Esophagus muscularis mucosa (tissue), 4 donors: ENCODE measurements around the gene ZCCHC10. TPM values are rescaled to one million over a fixed set of nuclear protein-coding genes. Genes with fewer than 3 reads are reported as not detected.

Source experiments
- DNase-seq: peaks from one replicate; pipeline ENCODE4 v3.0.0-alpha.2; 2017; ENCODE audit errors: extremely low spot score
- H3K27ac ChIP-seq, 4 donors: fragments of 200-600 bp; sonication (generic); replicated peaks in 1 of 4; 1 replicate in 3 of 4; 2 replicates in 1 of 4; pipeline ENCODE4 v1.5.1; 2016 to 2019; ENCODE audit warnings: mild to moderate bottlenecking in 1 of 4
- H3K27me3 ChIP-seq, 4 donors: fragments of 200-600 bp; sonication (generic); one replicate each; pipeline versions ENCODE4 v1.5.1 to v1.6.0; 2016 to 2019
- H3K36me3 ChIP-seq, 4 donors: fragments of 200-600 bp; sonication (generic); one replicate each; pipeline ENCODE4 v1.5.1; 2016 to 2019
- H3K4me1 ChIP-seq, 4 donors: fragments of 200-600 bp; sonication (generic); one replicate each; pipeline ENCODE4 v1.5.1; 2016 to 2019
- H3K4me3 ChIP-seq, 4 donors: fragments of 200-600 bp; sonication (generic); 1 replicate in 2 of 4; 2 replicates in 2 of 4; pipeline ENCODE4 v1.5.1; 2016 to 2019; ENCODE audit warnings: mild to moderate bottlenecking in 4 of 4, moderate library complexity in 1 of 4
- H3K9me3 ChIP-seq, 4 donors: fragments of 200-600 bp; sonication (generic); 1 replicate in 3 of 4; 2 replicates in 1 of 4; pipeline ENCODE4 v1.5.1; 2016 to 2019
- EP300 ChIP-seq: sonication (generic); formaldehyde crosslinking; IDR thresholded peaks from one replicate; pipeline ENCODE4 v1.6.1; 2017; ENCODE audit warnings: antibody characterized with exemption
- POLR2A ChIP-seq: fragments of 450-650 bp; IDR thresholded peaks from one replicate; pipeline ENCODE4 v1.6.1; 2017; ENCODE audit warnings: antibody characterized with exemption, moderate library complexity, mild to moderate bottlenecking, low read depth
- POLR2AphosphoS5 ChIP-seq, 2 donors: sonication (generic); formaldehyde crosslinking; IDR thresholded peaks; one replicate each; pipeline ENCODE4 v1.6.1; 2017; ENCODE audit warnings: antibody characterized with exemption in 2 of 2
- WGBS: methylation state at CpG from one replicate; pipeline ENCODE4 v1.1.5; 2018; 5-methylcytosine and 5-hydroxymethylcytosine counted together
- intact Hi-C: fragments of 100-400 bp; cut with DNase I; formaldehyde crosslinking; loops from one replicate; pipeline ENCODE4 v1.15.1; 2023
- total RNA-seq, 4 donors: library from RNA; depleted of rRNA; stranded (reverse); fragments of >200 nt; gene quantifications; one replicate each; pipeline versions ENCODE4 v1.1.0 to v1.2.1, GENCODE V29; 2016
- TF ChIP-seq, protein P1 (sequence below), 3 experiments: fragments of 200-600 bp in 2 of 3; fragments of 450-650 bp in 1 of 3; sonication (generic) in 2 of 3; IDR thresholded peaks; one replicate each; pipeline ENCODE4 v1.5.1; 2017 to 2019; ENCODE audit warnings: antibody characterized with exemption in 3 of 3, mild to moderate bottlenecking in 2 of 3, moderate library complexity in 1 of 3

ZCCHC10 gene
- total RNA-seq, 4 donors from 2014 or later, result 8.6 to 40.8 (median 13.1) TPM

DNA sequence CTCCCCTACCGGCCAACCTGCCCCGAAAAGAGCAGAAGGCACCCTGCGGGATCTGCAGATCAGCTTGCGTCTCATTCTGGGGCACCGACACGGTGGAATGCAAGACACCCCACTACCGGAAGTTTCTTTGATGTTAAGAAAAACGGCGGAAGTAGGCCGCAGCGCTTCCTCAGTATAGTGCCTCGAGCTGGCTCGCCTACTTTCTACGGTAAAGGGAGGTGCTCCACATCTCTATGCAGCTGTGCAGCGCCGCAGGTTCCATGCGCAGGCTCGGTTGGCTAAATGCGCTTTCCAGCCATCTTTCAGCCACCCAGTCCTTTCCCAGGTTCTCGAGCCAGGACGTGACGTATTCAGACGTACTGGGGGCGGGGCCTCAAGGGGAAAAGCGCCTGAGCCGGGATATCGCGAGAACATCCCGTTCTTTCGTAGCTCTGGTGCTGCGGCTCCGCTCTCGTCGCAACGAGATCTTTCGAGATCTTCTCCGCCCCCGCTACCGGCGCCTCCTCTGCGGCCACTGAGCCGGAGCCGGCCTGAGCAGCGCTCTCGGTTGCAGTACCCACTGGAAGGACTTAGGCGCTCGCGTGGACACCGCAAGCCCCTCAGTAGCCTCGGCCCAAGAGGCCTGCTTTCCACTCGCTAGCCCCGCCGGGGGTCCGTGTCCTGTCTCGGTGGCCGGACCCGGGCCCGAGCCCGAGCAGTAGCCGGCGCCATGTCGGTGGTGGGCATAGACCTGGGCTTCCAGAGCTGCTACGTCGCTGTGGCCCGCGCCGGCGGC is 25.4 kb upstream of the ZCCHC10 start, which contains the start of gene HSPA4:
TSS of gene HSPA4 (plus strand) at position 472 of the 775 bp plus-strand sequence. CDS start at position 710, 238 bp downstream.
- WGBS, result under 1% methylated on average over 31 of the region's 68 CpGs
- TF ChIP-seq, protein P1, sequence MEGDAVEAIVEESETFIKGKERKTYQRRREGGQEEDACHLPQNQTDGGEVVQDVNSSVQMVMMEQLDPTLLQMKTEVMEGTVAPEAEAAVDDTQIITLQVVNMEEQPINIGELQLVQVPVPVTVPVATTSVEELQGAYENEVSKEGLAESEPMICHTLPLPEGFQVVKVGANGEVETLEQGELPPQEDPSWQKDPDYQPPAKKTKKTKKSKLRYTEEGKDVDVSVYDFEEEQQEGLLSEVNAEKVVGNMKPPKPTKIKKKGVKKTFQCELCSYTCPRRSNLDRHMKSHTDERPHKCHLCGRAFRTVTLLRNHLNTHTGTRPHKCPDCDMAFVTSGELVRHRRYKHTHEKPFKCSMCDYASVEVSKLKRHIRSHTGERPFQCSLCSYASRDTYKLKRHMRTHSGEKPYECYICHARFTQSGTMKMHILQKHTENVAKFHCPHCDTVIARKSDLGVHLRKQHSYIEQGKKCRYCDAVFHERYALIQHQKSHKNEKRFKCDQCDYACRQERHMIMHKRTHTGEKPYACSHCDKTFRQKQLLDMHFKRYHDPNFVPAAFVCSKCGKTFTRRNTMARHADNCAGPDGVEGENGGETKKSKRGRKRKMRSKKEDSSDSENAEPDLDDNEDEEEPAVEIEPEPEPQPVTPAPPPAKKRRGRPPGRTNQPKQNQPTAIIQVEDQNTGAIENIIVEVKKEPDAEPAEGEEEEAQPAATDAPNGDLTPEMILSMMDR (IDR thresholded peaks at IDR 0.05), result peak in 1 of 3 experiments; percentile 11
- TF ChIP-seq POLR2A, result peak; percentile 80
- TF ChIP-seq POLR2AphosphoS5 (IDR thresholded peaks at IDR 0.05), result peak; percentile 98 to 99
- no peak for TF ChIP-seq EP300
- Histone ChIP-seq H3K27ac (peak within 1 kb of the TSS; percentile 95 to 99 (median 98)), H3K27me3 (no peaks in the 10 kb centered on the region), H3K4me3 (peak within 1 kb of the TSS; percentile 68 to 99 (median 87)), H3K36me3 (no peaks in the 10 kb centered on the region), H3K9me3 (no peaks in the 10 kb centered on the region), H3K4me1 (peaks cover 36 to 71% (median 58%) of the 10 kb centered on the region in 4 donors)
- intact Hi-C loops, result loop anchor here (5.0 kb wide), 1 partner anchor 89 kb away; the partner anchor contains the start of gene AFF4
- DNase-seq, result peak; percentile 99

DNA sequence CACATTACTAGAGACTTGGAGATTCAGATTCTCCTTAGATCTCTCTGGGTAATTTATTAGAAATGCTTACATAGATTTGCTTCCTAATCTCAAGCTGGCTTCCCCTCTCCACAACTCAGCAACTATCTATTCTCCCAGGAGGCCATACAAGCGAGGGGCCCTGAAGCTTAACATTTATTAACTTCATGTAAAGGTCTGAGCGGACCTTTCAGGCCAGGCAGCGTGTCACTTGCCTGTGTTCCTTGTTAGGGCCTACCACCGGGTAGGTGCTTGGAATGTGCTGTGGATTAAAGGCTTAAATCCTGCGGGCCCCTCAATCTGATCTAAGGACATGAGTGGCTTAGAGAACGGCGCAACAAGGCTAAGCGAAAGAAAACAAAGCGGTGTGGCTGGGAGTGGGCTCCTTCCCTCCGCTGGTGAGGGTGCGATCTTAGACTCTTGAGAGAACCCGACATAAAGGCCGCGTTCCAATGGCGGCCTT is 24.8 kb upstream of the ZCCHC10 start:
- Histone ChIP-seq H3K4me3 (peak overlapping the region; percentile 68 to 99 (median 87)), H3K9me3 (no peaks in the 10 kb centered on the region), H3K36me3 (no peaks in the 10 kb centered on the region), H3K27me3 (no peaks in the 10 kb centered on the region), H3K4me1 (peaks cover 36 to 65% (median 57%) of the 10 kb centered on the region in 4 donors), H3K27ac (peak overlapping the region; percentile 95 to 99 (median 98))
- intact Hi-C loops, result loop anchor here (5.0 kb wide), 1 partner anchor 89 kb away; the partner anchor contains the start of gene AFF4
- no peak for TF ChIP-seq EP300
- TF ChIP-seq POLR2A, result no peak
- TF ChIP-seq, protein P1 (IDR thresholded peaks at IDR 0.05), result no peak
- TF ChIP-seq POLR2AphosphoS5 (IDR thresholded peaks at IDR 0.05), result no peak
- WGBS, result 3% methylated on average over 8 of the region's 15 CpGs
- no peak for DNase-seq

DNA sequence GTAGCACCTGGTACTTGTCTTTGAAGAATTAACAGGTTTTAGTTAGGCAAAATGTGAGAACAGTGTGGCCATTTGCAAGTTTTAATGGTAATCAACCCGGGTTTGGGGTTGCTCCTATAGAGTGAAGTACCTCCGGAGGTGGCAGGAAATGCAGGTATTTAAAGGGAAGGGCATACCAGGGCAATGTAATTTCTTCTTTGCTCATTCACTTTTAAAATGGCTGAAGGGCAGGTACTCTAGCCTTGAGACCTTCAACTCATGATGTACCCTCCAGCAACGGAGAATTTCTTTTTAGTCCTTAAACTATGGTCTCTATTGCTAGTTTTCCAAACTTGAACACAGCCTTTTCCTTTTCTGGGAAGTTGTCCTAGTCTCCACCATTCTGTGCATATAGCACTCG is 24.2 kb upstream of the ZCCHC10 start:
- H3K9me3 ChIP-seq, result no peaks in the 10 kb centered on the region
- WGBS, result 38% methylated on average over 4 of the region's 4 CpGs
- peak overlapping the region in 2 of 4 donors; percentile 82 to 99 for H3K4me3 ChIP-seq
- TF ChIP-seq POLR2A, result no peak
- no peak for TF ChIP-seq POLR2AphosphoS5 (IDR thresholded peaks at IDR 0.05)
- TF ChIP-seq EP300, result no peak
- TF ChIP-seq, protein P1 (IDR thresholded peaks at IDR 0.05), result no peak
- no peak for DNase-seq
- intact Hi-C loops, result loop anchor here (5.0 kb wide), 1 partner anchor 88 kb away; the partner anchor contains the start of gene AFF4
- H3K4me1 ChIP-seq, result peaks cover 36 to 59% (median 55%) of the 10 kb centered on the region in 4 donors
- H3K27me3 ChIP-seq, result no peaks in the 10 kb centered on the region
- peak overlapping the region; percentile 95 to 99 (median 98) for H3K27ac ChIP-seq
- no peaks in the 10 kb centered on the region for H3K36me3 ChIP-seq

DNA sequence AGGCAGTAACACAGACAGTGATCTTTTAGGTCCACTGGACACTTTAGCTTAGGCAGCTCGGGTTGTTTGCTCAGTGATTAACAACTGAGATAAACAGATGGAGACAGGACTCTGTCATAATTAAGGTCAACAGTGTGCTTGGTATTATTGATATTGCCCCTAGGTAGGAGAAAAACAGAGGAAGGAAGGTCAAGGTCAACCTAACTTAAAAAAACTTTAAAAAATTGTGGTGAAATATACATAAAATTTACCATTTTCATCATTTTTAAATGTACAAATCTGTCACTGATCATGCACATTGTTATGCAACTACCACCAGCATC is 23.3 kb upstream of the ZCCHC10 start:
- Histone ChIP-seq H3K27me3 (no peaks in the 10 kb centered on the region), H3K36me3 (no peaks in the 10 kb centered on the region), H3K27ac (peak overlapping the region; percentile 95 to 99 (median 98)), H3K9me3 (no peaks in the 10 kb centered on the region), H3K4me1 (peaks cover 35 to 54% (median 49%) of the 10 kb centered on the region in 4 donors), H3K4me3 (peak overlapping the region in 1 of 4 donors; percentile 8)
- intact Hi-C loops, result loop anchor here (5.0 kb wide), 1 partner anchor 87 kb away; the partner anchor contains the start of gene AFF4
- TF ChIP-seq EP300 (no peak), POLR2AphosphoS5 (IDR thresholded peaks at IDR 0.05) (no peak), POLR2A (no peak)
- TF ChIP-seq, protein P1 (IDR thresholded peaks at IDR 0.05), result no peak
- WGBS, result 21% methylated on average over 1 of the region's 1 CpG
- DNase-seq, result no peak
